Measurements from ENCODE around the gene IFRD1.
"Not testable (repeated sequence)": the region's sequence is repeated elsewhere in the genome, so short reads cannot be mapped to it uniquely, and the experiment has no call there.

IFRD1 gene

GRCh38 chr7:112444505-112444904, 5.8 kb upstream of the IFRD1 start:
- DNase-seq: no peak

- no peak for DNase-seq
Measured at GRCh38 chr7:112446431-112446830, 3.8 kb upstream of the IFRD1 start.

- DNase-seq: no peak
Measured at GRCh38 chr7:112447406-112447805, 2.9 kb upstream of the IFRD1 start.

- DNase-seq: no peak
Measured at GRCh38 chr7:112448381-112448780, 1.9 kb upstream of the IFRD1 start.

GRCh38 chr7:112448891-112449290, 1.4 kb upstream of the IFRD1 start:
- DNase-seq: no peak

- DNase-seq: peak; percentile 43
Measured at GRCh38 chr7:112449353-112449752, 907 bp upstream of the IFRD1 start.

GRCh38 chr7:112450807-112451761, 824 bp downstream of the IFRD1 start:
- DNase-seq: peak; percentile 78

- no peak for DNase-seq
Measured at GRCh38 chr7:112452102-112452888, 2.0 kb downstream of the IFRD1 start.

GRCh38 chr7:112453505-112454171, 3.4 kb downstream of the IFRD1 start:
- DNase-seq: no peak

GRCh38 chr7:112454191-112454590, 3.9 kb downstream of the IFRD1 start:
- not testable (repeated sequence) for DNase-seq

GRCh38 chr7:112459645-112460044, 9.4 kb downstream of the IFRD1 start:
- DNase-seq: no peak

- no peak for DNase-seq
Measured at GRCh38 chr7:112462236-112462635, 12.0 kb downstream of the IFRD1 start.

- DNase-seq: no peak
Measured at GRCh38 chr7:112467867-112468266, 17.6 kb downstream of the IFRD1 start.

GRCh38 chr7:112470194-112470593, 19.9 kb downstream of the IFRD1 start:
- DNase-seq: no peak

GRCh38 chr7:112476390-112477052, 26.3 kb downstream of the IFRD1 start:
- DNase-seq: no peak

- no peak for DNase-seq
Measured at GRCh38 chr7:112481121-112481736, 31.0 kb downstream of the IFRD1 start.

- no peak for DNase-seq
Measured at GRCh38 chr7:112481833-112482670, 31.8 kb downstream of the IFRD1 start.

- no peak for DNase-seq
Measured at GRCh38 chr7:112484671-112485167, 34.5 kb downstream of the IFRD1 start.

GRCh38 chr7:112485766-112486165, 35.5 kb downstream of the IFRD1 start:
- no peak for DNase-seq

GRCh38 chr7:112487457-112488263, 37.4 kb downstream of the IFRD1 start:
- DNase-seq: no peak

All from stimulated activated CD4-positive, alpha-beta T cell treated with anti-CD3 and anti-CD28 coated beads, Interleukin-4, amount 100 ng/mL, for 1 hour (primary cell).